IMR-90 (cell line): ENCODE results near the gene RAI1. TPM values are rescaled to one million over a fixed set of nuclear protein-coding genes. Genes with fewer than 3 reads are reported as not detected.

Experiments
- ATAC-seq: fragments of 200-7000 bp; cut with Tn5 transposase; 2 replicates; pipeline ENCODE4 v1.9.1; 2020; ENCODE audit warnings: low read depth, mild to moderate bottlenecking, moderate library complexity
- BruUV-seq: library from RNA; stranded (reverse); fragments of 400-500 nt; replicated peaks from 2 replicates; lab custom pipeline; 2021; lab: Mats Ljungman, UMichigan
- CTCF ChIA-PET: fragments of 300-600 bp; formaldehyde crosslinking; extraction: SDS; loops from one replicate; lab custom pipeline; 2021; ENCODE audit warnings: antibody characterized with exemption; lab: Yijun Ruan, JAX
- POLR2A ChIA-PET: fragments of 300-600 bp; sonication (Branson Sonifier 250); formaldehyde crosslinking; loops from one replicate; lab custom pipeline; 2022; ENCODE audit warnings: antibody characterized with exemption; ENCODE audit not compliant: unreplicated experiment; lab: Charles Lee
- DNase-seq: peaks from one replicate; pipeline ENCODE4 v3.0.0; 2013
- H2AFZ ChIP-seq: replicated peaks from 2 replicates; pipeline ENCODE3; 2013; ENCODE audit warnings: low read length, mild to moderate bottlenecking; ENCODE audit not compliant: poor library complexity
- H2AK5ac ChIP-seq: 2 replicates; pipeline ENCODE4 v1.6.1; 2013; ENCODE audit warnings: low read depth, low read length, inconsistent platforms
- H2AK9ac ChIP-seq: replicated peaks from 2 replicates; pipeline ENCODE3; 2013; ENCODE audit warnings: mild to moderate bottlenecking, low read depth, low read length, moderate library complexity; ENCODE audit not compliant: poor library complexity
- H2BK120ac ChIP-seq: 2 replicates; pipeline ENCODE4 v1.6.1; 2013; ENCODE audit warnings: low read depth, low read length, inconsistent platforms
- H2BK15ac ChIP-seq: 3 replicates; pipeline ENCODE4 v1.6.1; 2013; ENCODE audit warnings: low read depth, low read length, inconsistent platforms
- H2BK20ac ChIP-seq: 2 replicates; pipeline ENCODE4 v1.6.1; 2013; ENCODE audit warnings: low read depth, mild to moderate bottlenecking, inconsistent platforms, low read length, moderate library complexity
- H2BK5ac ChIP-seq: 2 replicates; pipeline ENCODE4 v1.6.1; 2013; ENCODE audit warnings: mild to moderate bottlenecking, low read depth, low read length, inconsistent platforms; ENCODE audit not compliant: poor library complexity, severe bottlenecking
- H3K14ac ChIP-seq: replicated peaks from 2 replicates; pipeline ENCODE4 v1.6.1; 2013; ENCODE audit warnings: low read depth, low read length, inconsistent platforms
- H3K18ac ChIP-seq: 2 replicates; pipeline ENCODE4 v1.6.1; 2013; ENCODE audit warnings: low read depth, low read length, control low read depth
- H3K23ac ChIP-seq: 2 replicates; pipeline ENCODE4 v1.6.1; 2013; ENCODE audit warnings: low read depth, low read length, inconsistent platforms
- H3K27ac ChIP-seq: 2 replicates; pipeline ENCODE4 v1.5.1; 2013; ENCODE audit warnings: mild to moderate bottlenecking, control low read depth, low read length; ENCODE audit not compliant: insufficient read depth
- H3K27me3 ChIP-seq: 2 replicates; pipeline ENCODE4 v1.6.1; 2013; ENCODE audit warnings: low read length; ENCODE audit not compliant: control insufficient read depth, insufficient read depth
- H3K36me3 ChIP-seq: 2 replicates; pipeline ENCODE4 v1.6.1; 2013; ENCODE audit warnings: low read length, mixed read lengths; ENCODE audit not compliant: control insufficient read depth, insufficient read depth
- H3K4ac ChIP-seq: 2 replicates; pipeline ENCODE4 v1.6.1; 2013; ENCODE audit warnings: low read depth, low read length, inconsistent platforms
- H3K4me1 ChIP-seq: 2 replicates; pipeline ENCODE4 v1.6.1; 2013; ENCODE audit warnings: low read length, mixed read lengths; ENCODE audit not compliant: control insufficient read depth, insufficient read depth
- H3K4me2 ChIP-seq: 2 replicates; pipeline ENCODE4 v1.6.1; 2013; ENCODE audit warnings: low read depth, mild to moderate bottlenecking, control low read depth, low read length, moderate library complexity
- H3K4me3 ChIP-seq: 2 replicates; pipeline ENCODE4 v1.5.1; 2013; ENCODE audit warnings: low read depth, mild to moderate bottlenecking, control low read depth, low read length, moderate library complexity; ENCODE audit not compliant: insufficient read depth
- H3K56ac ChIP-seq: 2 replicates; pipeline ENCODE4 v1.6.1; 2013; ENCODE audit warnings: low read length, inconsistent platforms; ENCODE audit not compliant: insufficient read depth; ENCODE audit errors: extremely low read depth
- H3K79me1 ChIP-seq, 2 experiments: 2 replicates each; pipeline ENCODE4 v1.6.1; 2013; ENCODE audit warnings: low read length in 2 of 2, inconsistent platforms in 1 of 2, low read depth in 1 of 2
- H3K9ac ChIP-seq: 2 replicates; pipeline ENCODE4 v1.6.1; 2013; ENCODE audit warnings: low read depth, low read length, control low read depth
- H3K9me1 ChIP-seq: 2 replicates; pipeline ENCODE4 v1.6.1; 2013; ENCODE audit warnings: low read length, inconsistent platforms; ENCODE audit not compliant: insufficient read depth
- H3K9me3 ChIP-seq: 2 replicates; pipeline ENCODE4 v1.6.1; 2013; ENCODE audit warnings: low read length; ENCODE audit not compliant: control insufficient read depth, insufficient read depth
- H4K20me1 ChIP-seq: 2 replicates; pipeline ENCODE4 v1.6.1; 2013; ENCODE audit warnings: low read length, inconsistent platforms; ENCODE audit not compliant: insufficient read depth
- H4K5ac ChIP-seq: 2 replicates; pipeline ENCODE4 v1.6.1; 2013; ENCODE audit warnings: mild to moderate bottlenecking, low read depth, low read length, control low read depth
- H4K8ac ChIP-seq, 2 experiments: 2 replicates each; pipeline ENCODE4 v1.6.1; 2013; ENCODE audit warnings: low read depth in 2 of 2, low read length in 2 of 2, control low read depth in 1 of 2, inconsistent platforms in 1 of 2
- H4K91ac ChIP-seq: 2 replicates; pipeline ENCODE4 v1.6.1; 2013; ENCODE audit warnings: low read depth, low read length, inconsistent platforms; ENCODE audit not compliant: insufficient read depth
- BHLHE40 ChIP-seq: fragments of 150-350 bp; IDR thresholded peaks from 2 replicates; pipeline ENCODE4 v1.6.1; 2016; ENCODE audit warnings: mild to moderate bottlenecking, low read depth, low read length
- FOS ChIP-seq: fragments of 150-350 bp; IDR thresholded peaks from 2 replicates; pipeline ENCODE4 v1.6.1; 2016; ENCODE audit warnings: low read depth, low read length
- MAFK ChIP-seq: IDR thresholded peaks from 2 replicates; pipeline ENCODE4 v1.6.1; 2012; ENCODE audit warnings: low read depth, low read length, improper control_type of control experiment
- NFE2L2 ChIP-seq: fragments of 150-350 bp; IDR thresholded peaks from 2 replicates; pipeline ENCODE4 v1.6.1; 2016; ENCODE audit warnings: low read depth, mild to moderate bottlenecking, low read length
- POLR2A ChIP-seq: IDR thresholded peaks from 2 replicates; pipeline ENCODE4 v1.6.1; 2012; ENCODE audit warnings: mild to moderate bottlenecking, low read depth, low read length
- RFX5 ChIP-seq: IDR thresholded peaks from 2 replicates; pipeline ENCODE4 v1.8.0; 2012; ENCODE audit warnings: low read depth, mild to moderate bottlenecking, low read length, moderate library complexity
- WGBS, 2 experiments: methylation state at CpG; one replicate each; pipeline versions ENCODE4 v1.1.5 to v1.1.7; 2013; ENCODE audit warnings: missing lambda C conversion rate in 2 of 2; ENCODE audit not compliant: insufficient read length in 1 of 2; ENCODE audit errors: extremely low coverage in 2 of 2; 5-methylcytosine and 5-hydroxymethylcytosine counted together
- dilution Hi-C: fragments of 300-500 bp; cut with HindIII; formaldehyde crosslinking; loops from one replicate; pipeline ENCODE4 v1.14.3; 2018; ENCODE audit warnings: low sequenced_read_pairs; ENCODE audit not compliant: unreplicated experiment
- in situ Hi-C: fragments of 300-500 bp; cut with MboI; formaldehyde crosslinking; loops from 3 replicates; pipeline ENCODE4 v1.14.3; 2019; ENCODE audit warnings: low sequenced_read_pairs, inconsistent platforms, mixed read lengths
- intact Hi-C: fragments of 100-400 bp; cut with micrococcal nuclease; formaldehyde crosslinking; loops from 2 replicates; pipeline ENCODE4 v1.10.0; 2022
- polyA plus RNA-seq, 3 experiments: library from polyadenylated mRNA; depleted of rRNA; stranded (reverse); fragments of >200 nt; gene quantifications; 2 replicates each; pipeline ENCODE4 v1.2.3, GENCODE V29; 2012; ENCODE audit warnings: low replicate concordance in 1 of 3
- total RNA-seq: library from RNA; depleted of rRNA; stranded (reverse); fragments of >200 nt; gene quantifications from 2 replicates; pipeline ENCODE4 v1.2.3, GENCODE V29; 2012

Gene RAI1
- total and polyA plus RNA-seq, 2 of the 4 experiments (the other 2 are of a cell fraction): 1.8 to 10.5 TPM

GRCh38 chr17:17856386-17856785, 175.1 kb downstream of the RAI1 start:
- no peak overlapping the region for H4K8ac ChIP-seq
- H3K14ac ChIP-seq: no peak overlapping the region
- H4K91ac ChIP-seq: no peak overlapping the region
- no peak overlapping the region for H2BK20ac ChIP-seq
- H3K27me3 ChIP-seq: no peaks in the 10 kb centered on the region
- ChIA-PET CTCF (interaction anchor here (0.5 to 0.6 kb wide), 2 partner anchors 44 to 1405 kb away, joined by 5 to 7 read pairs; no protein-coding TSS in a partner anchor), POLR2A (no interaction called here)
- no peaks in the 10 kb centered on the region; a peak in 1 of 4 replicates for H3K79me1 ChIP-seq
- DNase-seq (no peak), ATAC-seq (no peak)
- H2BK15ac ChIP-seq: no peak overlapping the region
- no peak overlapping the region for H3K9ac ChIP-seq
- no peak overlapping the region for H3K4ac ChIP-seq
- H4K5ac ChIP-seq: no peak overlapping the region
- intact Hi-C loops (no loop called here), in situ Hi-C loops (loop anchor here (5.0 kb wide), 1 partner anchor 179 kb away; no protein-coding TSS in a partner anchor), dilution Hi-C loops (no loop called here)
- no peak overlapping the region for H3K4me3 ChIP-seq
- TF ChIP-seq RFX5: no peak
- TF ChIP-seq MAFK: no peak
- no peak for TF ChIP-seq POLR2A
- TF ChIP-seq BHLHE40: no peak
- no peak for TF ChIP-seq FOS
- no peak for TF ChIP-seq NFE2L2
- peaks cover 6% of the 10 kb centered on the region; the same call in 1 of the 2 replicates for H3K4me1 ChIP-seq
- H2AFZ ChIP-seq: no peak overlapping the region
- H2AK9ac ChIP-seq: peak overlapping the region; percentile 23
- H3K4me2 ChIP-seq: no peak overlapping the region
- H3K9me1 ChIP-seq: peaks cover 5% of the 10 kb centered on the region
- no peak overlapping the region for H3K18ac ChIP-seq
- H2AK5ac ChIP-seq: no peak overlapping the region
- WGBS, 2 experiments: 100% methylated on average over 1 of the region's 2 CpGs; no CpG with 5 or more reads in 1 of the 2 experiments
- peaks cover 2% of the 10 kb centered on the region; the same call in 1 of the 2 replicates for H3K36me3 ChIP-seq
- no peaks in the 10 kb centered on the region for H3K9me3 ChIP-seq
- peak overlapping the region; percentile 14; the same call in 1 of the 2 replicates for H3K23ac ChIP-seq
- no peaks in the 10 kb centered on the region for H4K20me1 ChIP-seq
- no TSS peak for BruUV-seq
- no peak overlapping the region for H3K27ac ChIP-seq
- no peak overlapping the region for H2BK5ac ChIP-seq
- no peak overlapping the region for H3K56ac ChIP-seq
- H2BK120ac ChIP-seq: no peak overlapping the region
